ENCODE results near the gene KLHL29. TPM values are rescaled to one million over a fixed set of nuclear protein-coding genes. Genes with fewer than 3 reads are reported as not detected.

Gene KLHL29
- polyA plus RNA-seq, 1 of the 3 experiments (the other 2 are of a cell fraction) = 4.6 TPM

- TF ChIP-seq NRF1 (IDR thresholded peaks at IDR 0.05; ENCODE audit: low read depth, low read length) = no peak
- TF ChIP-seq TCF12 (IDR thresholded peaks at IDR 0.05) = no peak
- no peak for TF ChIP-seq FOXM1 (IDR thresholded peaks at IDR 0.05; ENCODE audit: low read depth)
- no peak for TF ChIP-seq FOXJ3 (CRISPR knock-in tag; IDR thresholded peaks at IDR 0.05)
These were observed 143.2 kb downstream of the KLHL29 start (continued) for GRCh38 chr2:23528171-23528570.

- Histone ChIP-seq H3K27me3 (ENCODE audit: insufficient read depth) (no peaks in the 10 kb centered on the region), H3K9me3 (no peaks in the 10 kb centered on the region), H3K9ac (no peak overlapping the region), H2AFZ (ENCODE audit: low read depth) (no peak overlapping the region), H3K4me2 (no peak overlapping the region), H3F3A (replicated peaks; ENCODE audit: insufficient read depth) (no peaks in the 10 kb centered on the region), H3K4me1 (ENCODE audit: control insufficient read depth in 1 of 2, insufficient read depth in 2 of 2, low read depth in 1 of 2, low read length in 1 of 2) (peaks cover 16 to 40% of the 10 kb centered on the region in 2 experiments; a peak in 3 of 4 replicates), H3K4me3 (ENCODE audit: low read depth in 2 of 2, low read length in 1 of 2) (no peak overlapping the region), H4K20me1 (ENCODE audit: insufficient read depth) (no peaks in the 10 kb centered on the region), H3K36me3 (replicated peaks in 1 of 2; ENCODE audit: control insufficient read depth in 1 of 2, insufficient read depth in 2 of 2, low read length in 1 of 2) (no peaks in the 10 kb centered on the region), H3K9me2 (no peaks in the 10 kb centered on the region), H3K27ac (ENCODE audit: low read depth in 2 of 2, low read length in 1 of 2) (no peak overlapping the region), H3K79me2 (ENCODE audit: insufficient read depth) (no peaks in the 10 kb centered on the region)
- POLR2A ChIA-PET = no interaction called here
- WGBS (ENCODE audit: low lambda C conversion rate) = 93% methylated on average over 11 of the region's 11 CpGs
- DNase-seq = no peak
- CTCF ChIA-PET = no interaction called here
- TF ChIP-seq USF1 (IDR thresholded peaks at IDR 0.05; ENCODE audit: borderline replicate concordance, low read depth) = no peak
These were observed 143.7 kb downstream of the KLHL29 start for GRCh38 chr2:23528690-23529089.

GRCh38 chr2:23529659-23530058 is 144.7 kb downstream of the KLHL29 start:
- TF ChIP-seq NFIC (IDR thresholded peaks at IDR 0.05; ENCODE audit: borderline replicate concordance) (no peak), REST (IDR thresholded peaks at IDR 0.05; ENCODE audit: low read depth, low read length) (no peak), TEAD4 (IDR thresholded peaks at IDR 0.05; ENCODE audit: borderline replicate concordance, insufficient read depth) (no peak)
- no peaks in the 10 kb centered on the region for H3K36me3 ChIP-seq (replicated peaks in 1 of 2; ENCODE audit: control insufficient read depth in 1 of 2, insufficient read depth in 2 of 2, low read length in 1 of 2)
- H3K79me2 ChIP-seq (ENCODE audit: insufficient read depth) = no peaks in the 10 kb centered on the region

More at GRCh38 chr2:23529659-23530058, 144.7 kb downstream of the KLHL29 start:
- Histone ChIP-seq H2AFZ (ENCODE audit: low read depth) (no peak overlapping the region), H3K4me3 (ENCODE audit: low read depth in 2 of 2, low read length in 1 of 2) (no peak overlapping the region), H3F3A (replicated peaks; ENCODE audit: insufficient read depth) (no peaks in the 10 kb centered on the region), H3K27me3 (ENCODE audit: insufficient read depth) (no peaks in the 10 kb centered on the region), H3K9me3 (no peaks in the 10 kb centered on the region), H3K9ac (no peak overlapping the region), H4K20me1 (ENCODE audit: insufficient read depth) (no peaks in the 10 kb centered on the region), H3K4me1 (ENCODE audit: control insufficient read depth in 1 of 2, insufficient read depth in 2 of 2, low read depth in 1 of 2, low read length in 1 of 2) (peaks cover 7 to 39% of the 10 kb centered on the region in 2 experiments; a peak in 3 of 4 replicates), H3K27ac (ENCODE audit: low read depth in 2 of 2, low read length in 1 of 2) (no peak overlapping the region), H3K9me2 (no peaks in the 10 kb centered on the region), H3K4me2 (no peak overlapping the region)
- POLR2A ChIA-PET = no interaction called here
- DNase-seq = no peak
- WGBS (ENCODE audit: low lambda C conversion rate) = 100% methylated on average over 4 of the region's 11 CpGs
- CTCF ChIA-PET = interaction anchor here (0.7 to 1.2 kb wide), 2 partner anchors 13 to 38 kb away, joined by 3 to 4 read pairs; no protein-coding TSS in a partner anchor

All from SK-N-SH (cell line).